Gastrocnemius medialis (tissue), 4 donors: ENCODE measurements around the gene RPS18. TPM values are rescaled to one million over a fixed set of nuclear protein-coding genes. Genes with fewer than 3 reads are reported as not detected.
"Not testable (repeated sequence)": the region's sequence is repeated elsewhere in the genome, so short reads cannot be mapped to it uniquely, and the experiment has no call there.

Experiments
- ATAC-seq, 2 donors: fragments of 150-250 bp; one replicate each; pipeline ENCODE4 v1.9.1; 2016
- DNase-seq, 2 donors: peaks; one replicate each; pipeline ENCODE4 v3.0.0-alpha.2; 2019
- H3K27ac ChIP-seq, 4 donors: fragments of 200-600 bp; sonication (generic); 1 replicate in 1 of 4; 2 replicates in 3 of 4; pipeline ENCODE4 v1.5.1; 2016 to 2018; ENCODE audit warnings: mild to moderate bottlenecking in 2 of 4, moderate library complexity in 1 of 4
- H3K27me3 ChIP-seq, 3 donors: fragments of 200-600 bp; sonication (generic) in 2 of 3; 1 replicate in 1 of 3; 2 replicates in 2 of 3; pipeline versions ENCODE4 v1.5.1 to v1.6.0; 2016 to 2019; ENCODE audit warnings: mild to moderate bottlenecking in 1 of 3, moderate library complexity in 1 of 3
- H3K36me3 ChIP-seq, 2 donors: fragments of 200-600 bp; sonication (generic) in 1 of 2; one replicate each; pipeline ENCODE4 v1.5.1; 2017 to 2018
- H3K4me1 ChIP-seq, 2 donors: fragments of 200-600 bp; sonication (generic) in 1 of 2; one replicate each; pipeline ENCODE4 v1.5.1; 2016 to 2017; ENCODE audit warnings: mild to moderate bottlenecking in 2 of 2
- H3K4me3 ChIP-seq, 4 donors: fragments of 200-600 bp; sonication (generic) in 3 of 4; 1 replicate in 1 of 4; 2 replicates in 3 of 4; pipeline ENCODE4 v1.5.1; 2016 to 2019; ENCODE audit warnings: mild to moderate bottlenecking in 2 of 4
- H3K9me3 ChIP-seq, 3 donors: fragments of 200-600 bp; sonication (generic) in 2 of 3; 1 replicate in 1 of 3; 2 replicates in 2 of 3; pipeline ENCODE4 v1.5.1; 2016 to 2019
- POLR2A ChIP-seq, 2 donors: fragments of 450-650 bp; IDR thresholded peaks; one replicate each; pipeline ENCODE4 v1.6.1; 2017; ENCODE audit warnings: antibody characterized with exemption in 2 of 2, mild to moderate bottlenecking in 2 of 2, moderate library complexity in 2 of 2
- in situ Hi-C, 4 donors: fragments of 200-750 bp; cut with MboI; loops; one replicate each; pipeline versions ENCODE4 v1.15.0 to v1.8.0; 2017; ENCODE audit warnings: low sequenced_read_pairs in 4 of 4
- intact Hi-C: fragments of 100-400 bp; cut with DNase I; formaldehyde crosslinking; loops from one replicate; pipeline ENCODE4 v1.15.1; 2023; ENCODE audit warnings: low total_unique reads
- total RNA-seq, 4 donors: library from RNA; depleted of rRNA; stranded (reverse); fragments of >200 nt; gene quantifications; one replicate each; pipeline versions ENCODE4 v1.1.0 to v1.2.3, GENCODE V29; 2016
- TF ChIP-seq, protein P1 (sequence below), 5 experiments: fragments of 450-650 bp in 3 of 5; fragments of 200-600 bp in 2 of 5; sonication (generic) in 2 of 5; IDR thresholded peaks in 4 of 5; conservative IDR thresholded peaks in 1 of 5; 1 replicate in 4 of 5; 2 replicates in 1 of 5; pipeline ENCODE4 v1.5.1; 2016 to 2019; ENCODE audit warnings: antibody characterized with exemption in 5 of 5, mild to moderate bottlenecking in 3 of 5, moderate library complexity in 3 of 5

Gene RPS18
- 1,000 to 10,000 TPM; 1,834 to 2,142 (median 2,010) TPM for total RNA-seq

DNA sequence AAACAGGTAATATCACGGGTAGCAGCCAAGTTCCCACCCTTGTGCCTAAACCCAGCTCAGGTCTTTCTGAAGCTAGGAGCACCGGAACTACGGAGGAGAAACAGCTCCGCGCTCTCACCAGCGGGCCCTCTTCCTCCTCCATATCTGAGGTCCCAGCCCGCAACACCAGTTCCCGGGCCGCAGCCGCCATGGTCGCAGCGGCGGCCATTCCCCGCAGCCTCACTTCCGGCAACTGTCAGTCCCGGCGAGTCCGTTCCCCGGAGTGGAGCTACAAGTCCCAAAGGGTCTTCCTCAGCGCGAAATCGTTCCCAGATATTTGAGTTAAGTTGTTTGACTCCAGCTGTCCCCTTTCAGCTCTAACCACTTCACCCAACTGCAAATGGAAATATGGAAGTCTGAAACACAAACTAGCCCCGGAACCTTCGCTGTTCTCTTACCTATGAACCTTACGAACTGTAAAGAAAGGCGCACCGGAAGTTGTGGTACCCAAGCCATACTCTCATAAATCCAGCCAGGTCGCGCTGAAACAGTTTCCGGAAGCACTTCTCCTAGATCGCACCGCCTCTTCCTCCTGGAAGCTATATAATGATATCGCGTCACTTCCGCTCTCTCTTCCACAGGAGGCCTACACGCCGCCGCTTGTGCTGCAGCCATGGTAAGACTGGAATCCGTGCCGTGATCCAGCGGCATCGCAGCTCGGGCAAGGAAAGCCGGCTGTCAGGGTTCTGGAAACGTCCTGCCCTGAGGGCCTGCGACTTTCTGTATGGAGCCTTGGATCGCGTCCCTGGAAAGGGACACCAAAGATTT is at the start of gene RPS18, which contains the start of gene VPS52:
TSS of gene RPS18 (plus strand) at position 608 of the 807 bp plus-strand sequence. CDS start at position 653, 45 bp downstream.
TSS of gene VPS52 (minus strand) at position 409 of the 807 bp plus-strand sequence. CDS start at position 208, 201 bp downstream.
- H3K4me1 ChIP-seq, result peaks cover 46 to 53% of the 10 kb centered on the region in 2 donors
- intact Hi-C loops (loop anchor here (1.0 to 10.0 kb wide), 5 partner anchors 18 to 1097 kb away; partner anchors contain the start of genes AGPAT1, PFDN6, RING1 and RNF5), in situ Hi-C loops (no loop called here)
- peak within 1 kb of the TSS; percentile 85 to 96 (median 90) for H3K27ac ChIP-seq
- H3K4me3 ChIP-seq, result peak within 1 kb of the TSS; percentile 67 to 95 (median 80)
- DNase-seq (peak; percentile 95 to 96), ATAC-seq (peak; percentile 98 to 99)
- H3K27me3 ChIP-seq, result no peaks in the 10 kb centered on the region
- peaks cover 0 to 67% of the 10 kb centered on the region in 2 donors for H3K36me3 ChIP-seq
- H3K9me3 ChIP-seq, result no peaks in the 10 kb centered on the region
- TF ChIP-seq, protein P1, sequence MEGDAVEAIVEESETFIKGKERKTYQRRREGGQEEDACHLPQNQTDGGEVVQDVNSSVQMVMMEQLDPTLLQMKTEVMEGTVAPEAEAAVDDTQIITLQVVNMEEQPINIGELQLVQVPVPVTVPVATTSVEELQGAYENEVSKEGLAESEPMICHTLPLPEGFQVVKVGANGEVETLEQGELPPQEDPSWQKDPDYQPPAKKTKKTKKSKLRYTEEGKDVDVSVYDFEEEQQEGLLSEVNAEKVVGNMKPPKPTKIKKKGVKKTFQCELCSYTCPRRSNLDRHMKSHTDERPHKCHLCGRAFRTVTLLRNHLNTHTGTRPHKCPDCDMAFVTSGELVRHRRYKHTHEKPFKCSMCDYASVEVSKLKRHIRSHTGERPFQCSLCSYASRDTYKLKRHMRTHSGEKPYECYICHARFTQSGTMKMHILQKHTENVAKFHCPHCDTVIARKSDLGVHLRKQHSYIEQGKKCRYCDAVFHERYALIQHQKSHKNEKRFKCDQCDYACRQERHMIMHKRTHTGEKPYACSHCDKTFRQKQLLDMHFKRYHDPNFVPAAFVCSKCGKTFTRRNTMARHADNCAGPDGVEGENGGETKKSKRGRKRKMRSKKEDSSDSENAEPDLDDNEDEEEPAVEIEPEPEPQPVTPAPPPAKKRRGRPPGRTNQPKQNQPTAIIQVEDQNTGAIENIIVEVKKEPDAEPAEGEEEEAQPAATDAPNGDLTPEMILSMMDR (IDR thresholded peaks at IDR 0.05 in 4 of 5, conservative IDR thresholded peaks at IDR 0.05 in 1 of 5), result no peak
- TF ChIP-seq POLR2A (IDR thresholded peaks at IDR 0.05), result peak; percentile 92 to 95

DNA sequence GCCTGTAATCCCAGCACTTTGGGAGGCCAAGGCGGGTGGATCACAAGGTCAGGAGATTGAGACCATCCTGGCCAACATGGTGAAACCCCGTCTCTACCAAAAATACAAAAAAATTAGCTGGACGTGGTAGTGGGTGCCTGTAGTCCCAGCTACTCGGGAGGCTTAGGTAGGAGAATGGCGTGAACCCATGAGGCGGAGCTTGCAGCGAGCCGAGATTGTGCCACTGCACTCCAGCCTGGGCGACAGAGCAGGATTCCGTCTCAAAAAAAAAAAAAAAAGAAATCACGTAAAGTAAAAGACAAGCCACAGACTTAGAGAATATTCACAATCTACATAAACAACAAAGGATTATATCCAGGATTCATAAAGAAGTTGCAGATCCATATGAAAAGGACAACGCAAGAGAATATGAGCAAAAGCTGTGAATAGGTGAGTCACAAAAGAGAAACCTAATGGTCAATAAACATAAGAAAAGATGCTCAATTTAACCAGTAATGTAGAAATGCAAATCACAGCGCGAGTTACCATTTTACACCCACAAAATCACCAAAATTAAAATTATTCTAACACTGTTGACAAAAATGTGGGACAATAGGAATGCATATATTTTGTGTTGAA is 45.3 kb upstream of the RPS18 start:
- H3K27ac ChIP-seq, H3K9me3 ChIP-seq, in situ Hi-C loops, H3K36me3 ChIP-seq, H3K27me3 ChIP-seq, H3K4me1 ChIP-seq, intact Hi-C loops, DNase-seq, ATAC-seq, H3K4me3 ChIP-seq: not testable (repeated sequence)

DNA sequence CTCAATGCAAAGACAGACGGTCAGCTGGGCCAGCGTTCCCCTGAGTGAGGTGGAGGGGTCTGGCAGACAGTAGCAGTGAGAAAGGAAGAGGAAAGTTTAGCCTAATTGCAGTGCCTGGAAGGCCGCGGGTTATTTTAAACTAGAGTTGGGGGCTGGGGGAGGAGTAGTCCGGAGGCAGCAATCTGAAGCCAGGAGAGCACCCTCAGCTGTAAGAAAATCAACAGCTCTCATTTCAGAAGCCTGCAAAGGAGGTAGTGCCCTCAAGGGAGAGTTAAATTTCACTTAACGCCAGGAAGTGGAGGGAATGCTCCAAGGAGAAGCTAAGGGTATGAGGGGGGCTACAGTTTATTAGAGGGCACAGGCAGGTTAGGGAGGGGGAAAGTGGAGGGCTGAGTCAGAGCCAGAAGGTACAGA is 36.6 kb upstream of the RPS18 start:
- in situ Hi-C loops, result no loop called here
- ATAC-seq, result no peak
- Histone ChIP-seq H3K4me1 (no peaks in the 10 kb centered on the region), H3K36me3 (no peaks in the 10 kb centered on the region), H3K9me3 (no peaks in the 10 kb centered on the region), H3K27me3 (peaks cover 0 to 5% (median 5%) of the 10 kb centered on the region in 3 donors), H3K4me3 (no peak overlapping the region), H3K27ac (no peak overlapping the region)
- DNase-seq, result no peak
- TF ChIP-seq, protein P1 (IDR thresholded peaks at IDR 0.05 in 4 of 5, conservative IDR thresholded peaks at IDR 0.05 in 1 of 5), result no peak
- no peak for TF ChIP-seq POLR2A (IDR thresholded peaks at IDR 0.05)
- intact Hi-C loops, result no loop called here

DNA sequence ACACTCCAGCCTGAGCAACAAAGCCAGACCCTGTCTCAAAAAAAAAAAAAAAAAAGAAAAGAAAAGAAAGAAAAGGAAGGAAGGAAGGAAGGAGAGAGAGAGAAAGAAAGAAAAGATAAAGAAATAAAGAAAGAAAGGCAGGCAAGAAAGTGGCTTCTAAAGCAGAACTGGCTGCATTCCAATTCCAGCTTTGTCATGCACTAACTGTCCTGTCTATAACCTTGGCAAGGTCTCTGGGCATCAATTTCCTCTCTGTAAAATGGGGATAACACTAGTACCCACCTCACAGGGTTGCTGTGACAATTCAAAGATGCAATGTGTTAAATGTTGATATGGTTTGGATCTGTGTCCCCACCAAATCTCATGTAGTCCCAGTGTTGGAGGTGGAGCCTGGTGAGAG is 35.5 kb upstream of the RPS18 start:
- no peaks in the 10 kb centered on the region for H3K9me3 ChIP-seq
- ATAC-seq (no peak), DNase-seq (no peak)
- no peak overlapping the region for H3K27ac ChIP-seq
- intact Hi-C loops, result no loop called here
- H3K4me1 ChIP-seq, result no peaks in the 10 kb centered on the region
- in situ Hi-C loops, result no loop called here
- no peak overlapping the region for H3K4me3 ChIP-seq
- TF ChIP-seq POLR2A (IDR thresholded peaks at IDR 0.05), result no peak
- TF ChIP-seq, protein P1 (IDR thresholded peaks at IDR 0.05 in 4 of 5, conservative IDR thresholded peaks at IDR 0.05 in 1 of 5), result no peak
- peaks cover 0 to 7% (median 5%) of the 10 kb centered on the region in 3 donors for H3K27me3 ChIP-seq
- H3K36me3 ChIP-seq, result no peaks in the 10 kb centered on the region

DNA sequence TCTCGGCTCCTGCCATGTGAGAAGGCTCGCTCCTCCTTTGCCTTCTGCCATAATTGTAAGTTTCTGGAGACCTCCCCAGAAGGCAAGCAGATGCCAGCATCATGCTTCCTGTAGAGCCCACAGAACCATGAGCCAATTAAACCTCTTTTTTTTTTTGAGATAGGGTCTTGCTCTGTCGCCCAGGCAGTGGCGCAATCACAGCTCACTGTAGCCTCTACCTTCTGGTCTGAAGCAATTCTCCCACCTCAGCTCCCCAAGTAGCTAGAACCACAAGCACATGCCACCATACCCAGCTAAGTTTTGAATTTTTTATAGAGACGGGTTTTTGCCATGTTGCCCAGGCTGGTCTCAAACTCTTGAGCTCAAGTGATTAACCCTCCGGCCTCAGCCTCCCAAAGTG is 35.0 kb upstream of the RPS18 start:
- TF ChIP-seq, protein P1 (IDR thresholded peaks at IDR 0.05 in 4 of 5, conservative IDR thresholded peaks at IDR 0.05 in 1 of 5), result no peak
- TF ChIP-seq POLR2A (IDR thresholded peaks at IDR 0.05), result no peak
- Histone ChIP-seq H3K27me3 (peaks cover 0 to 7% (median 5%) of the 10 kb centered on the region in 3 donors), H3K36me3 (no peaks in the 10 kb centered on the region), H3K27ac (no peak overlapping the region), H3K9me3 (no peaks in the 10 kb centered on the region), H3K4me1 (no peaks in the 10 kb centered on the region), H3K4me3 (no peak overlapping the region)
- ATAC-seq (no peak), DNase-seq (no peak)
- intact Hi-C loops, result no loop called here
- in situ Hi-C loops, result no loop called here
